HPDE6-E6E7 (cell line): ENCODE data around the gene PITX2.

ENCODE experiments used
- DNase-seq: peaks from one replicate; pipeline ENCODE4 v3.0.0; 2011; ENCODE audit warnings: missing footprints; ENCODE audit errors: extremely low spot score

PITX2 gene

DNA sequence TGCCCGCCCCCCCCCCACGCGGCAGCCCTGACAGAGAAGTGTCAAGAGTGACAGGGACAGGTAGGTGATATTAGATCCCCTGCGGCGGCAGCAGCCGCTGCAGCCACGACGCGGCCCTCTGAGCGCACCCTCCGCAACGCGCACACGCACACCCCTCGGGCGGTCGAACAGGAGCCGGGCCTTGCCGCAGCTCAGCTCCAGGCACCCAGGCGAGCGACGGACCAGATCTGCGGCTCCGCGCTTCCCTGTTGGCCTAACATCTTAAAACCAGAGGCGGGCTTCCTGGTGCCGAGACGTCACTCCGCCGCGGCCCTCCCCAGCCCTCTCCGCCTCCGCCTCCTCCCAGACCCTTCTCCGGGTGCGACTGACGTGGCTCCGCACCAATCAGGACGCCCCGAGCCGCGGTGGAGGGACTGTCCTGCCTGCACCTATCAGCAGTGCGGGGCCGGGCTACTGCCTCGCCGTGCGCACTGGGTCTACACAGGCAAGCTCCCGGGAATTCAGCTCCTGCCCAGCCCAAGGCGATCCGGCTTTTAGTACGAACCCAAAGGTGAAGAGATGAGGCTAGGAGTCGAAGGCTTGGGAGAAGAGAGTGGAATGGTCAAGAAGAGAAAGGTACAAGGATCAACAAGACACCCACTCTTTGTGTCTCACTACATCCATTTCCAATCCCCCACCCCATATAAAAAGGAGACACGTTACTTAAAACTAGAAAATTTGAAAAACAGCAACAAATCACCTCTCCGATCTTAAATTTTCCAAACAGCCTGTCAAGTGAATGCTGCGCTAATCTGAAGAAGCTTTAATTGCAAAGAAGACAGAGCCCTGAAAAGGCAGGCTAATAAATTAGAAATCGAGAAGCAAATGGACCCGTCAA is at the start of gene PITX2:
Gene PITX2, minus strand, starts transcription at position 237 of the 877 bp plus-strand sequence. CDS start 617 bp downstream, outside the sequence.
- peak; percentile 65 for DNase-seq

DNA sequence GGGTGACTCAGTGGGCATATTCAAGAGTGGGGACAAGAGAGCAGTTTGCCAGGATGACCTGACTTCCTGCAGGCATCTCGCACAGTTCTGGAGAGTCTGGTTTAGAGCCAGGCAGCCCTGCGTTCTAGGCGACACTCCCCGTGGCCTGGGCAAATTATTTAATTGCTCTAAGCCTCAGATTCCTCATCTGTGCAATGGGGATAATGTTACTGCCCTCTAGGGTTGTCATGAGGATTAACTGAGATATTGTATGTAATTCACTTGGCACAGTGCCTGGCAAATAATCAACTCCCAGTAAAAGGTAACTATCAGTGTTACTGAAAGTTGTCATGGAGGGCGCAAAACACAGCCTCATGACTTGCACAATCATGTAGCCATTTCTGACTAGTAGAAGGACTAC is 48.8 kb upstream of the PITX2 start:
- no peak for DNase-seq

DNA sequence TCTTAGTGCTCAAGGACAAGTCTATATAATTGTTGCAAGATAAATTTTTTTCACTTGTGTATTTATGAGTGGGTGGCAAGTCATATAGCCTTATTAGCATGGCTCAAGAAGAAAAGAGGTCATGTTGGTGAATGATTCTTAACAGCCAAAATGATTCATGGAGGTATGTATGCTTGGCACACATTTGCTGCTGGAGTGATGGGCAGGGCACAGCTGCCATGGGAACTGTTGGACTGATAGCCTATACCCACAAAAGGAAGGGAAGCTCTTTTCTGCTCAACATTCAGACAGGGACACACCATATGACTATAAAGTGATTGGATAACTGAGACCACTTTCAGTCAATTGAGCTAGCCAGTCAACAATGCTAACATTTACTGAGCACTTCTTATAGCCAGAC is 46.8 kb upstream of the PITX2 start:
- no peak for DNase-seq

DNA sequence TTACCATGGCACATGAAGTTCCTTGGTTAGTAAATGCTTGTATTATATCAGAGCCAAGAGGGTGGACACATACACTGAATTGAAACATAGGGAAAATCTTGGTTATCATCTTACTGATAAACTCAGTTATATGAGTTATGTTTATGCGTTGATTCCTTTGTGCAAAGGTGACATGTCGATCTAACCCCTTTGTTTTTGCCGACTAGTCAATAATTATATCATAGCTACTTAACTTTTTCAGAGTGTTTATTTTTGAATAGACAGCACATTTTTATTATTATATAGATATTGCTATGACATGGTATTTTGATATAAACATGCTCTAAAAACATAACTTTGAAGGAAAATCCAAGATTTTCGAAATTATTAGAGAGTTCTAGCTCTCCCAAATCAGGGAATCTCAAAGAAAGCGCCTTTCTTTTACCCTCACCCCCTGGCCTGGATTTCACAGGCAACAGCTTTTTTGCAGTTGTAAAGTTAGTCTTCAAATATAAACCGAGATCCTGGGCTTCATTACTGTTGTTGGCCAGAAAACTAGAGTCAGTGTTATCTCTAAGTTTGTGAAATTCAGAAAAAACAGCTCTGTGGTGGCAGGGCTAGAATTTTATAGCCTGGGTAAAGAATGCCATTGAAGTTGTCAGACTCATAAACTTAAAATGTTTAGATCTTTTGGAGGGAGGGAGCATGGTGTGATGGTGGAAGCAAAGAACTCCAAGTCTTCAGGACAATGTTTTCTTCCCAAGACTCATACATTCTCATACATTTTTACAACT is 45.8 kb upstream of the PITX2 start:
- DNase-seq, result no peak

DNA sequence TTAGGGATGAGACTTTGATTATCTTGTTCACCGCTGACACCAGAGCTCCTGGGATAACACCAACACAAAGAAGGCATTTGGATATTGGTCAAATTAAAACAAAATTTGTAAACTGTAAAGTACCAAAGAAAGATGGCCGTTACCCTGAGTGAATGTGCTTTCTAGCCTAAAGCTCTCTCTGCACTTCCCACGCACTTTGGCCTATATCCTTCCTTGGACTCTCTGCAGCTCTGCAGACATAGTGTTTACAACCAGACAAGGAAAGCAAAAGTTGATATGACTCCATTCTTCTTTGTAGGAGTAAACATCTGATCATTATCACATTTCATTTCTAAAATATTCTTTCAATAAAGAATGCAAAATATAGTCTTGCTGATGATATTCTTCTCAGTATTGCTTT is 44.8 kb upstream of the PITX2 start:
- DNase-seq, result no peak

DNA sequence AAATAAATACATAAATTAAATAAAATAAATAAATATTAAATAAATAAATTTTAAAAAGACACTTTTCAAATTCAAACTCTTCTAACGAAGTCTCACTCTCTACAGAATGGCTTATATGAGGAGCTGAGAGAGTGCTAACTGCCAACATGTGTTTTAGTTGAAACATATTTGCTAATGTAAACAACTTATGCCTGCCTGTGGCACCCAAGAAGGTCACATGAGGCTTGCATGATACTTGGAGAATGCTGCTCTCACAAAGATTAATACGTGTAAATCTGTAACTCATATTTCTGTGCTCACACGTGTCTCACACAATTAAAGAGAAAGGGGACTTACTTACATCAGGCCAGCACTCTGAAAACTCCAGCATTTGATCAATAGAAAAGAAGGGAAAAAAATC is 43.2 kb upstream of the PITX2 start:
- DNase-seq, result no peak

DNA sequence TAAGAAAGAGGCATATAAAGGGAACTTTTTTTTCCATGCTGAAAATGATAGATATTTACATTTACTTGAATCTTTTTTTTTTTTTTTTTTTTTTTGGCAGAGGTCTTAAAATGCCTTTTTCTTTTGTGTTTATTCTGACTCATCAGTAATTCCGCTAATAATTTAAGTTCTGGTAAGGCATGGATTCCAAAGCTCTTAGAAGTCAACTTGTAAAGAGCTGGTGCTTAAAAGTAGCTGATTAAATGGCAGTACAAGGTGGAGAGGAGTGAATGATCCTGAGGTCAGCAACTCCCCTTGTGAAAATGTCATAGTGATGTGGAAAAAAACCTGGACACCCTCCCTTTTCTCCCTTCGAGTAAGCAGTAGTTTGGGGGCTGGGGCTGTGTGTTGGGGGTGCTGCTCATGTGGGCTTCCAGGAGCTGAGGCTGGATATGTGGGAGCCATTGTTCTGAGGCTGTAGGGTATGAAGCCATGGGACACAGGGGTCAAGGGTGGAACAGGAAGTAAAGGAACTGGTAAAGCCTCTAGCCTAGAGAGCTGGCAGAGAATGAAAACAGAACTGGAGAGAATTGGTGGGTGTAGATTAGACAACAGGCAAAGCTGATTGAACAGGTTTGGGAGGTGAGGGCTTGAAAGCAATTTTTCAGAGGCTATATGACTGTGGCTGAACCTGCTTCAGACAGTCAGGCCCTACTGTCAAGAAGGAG is 41.0 kb upstream of the PITX2 start:
- peak; percentile 8 for DNase-seq

DNA sequence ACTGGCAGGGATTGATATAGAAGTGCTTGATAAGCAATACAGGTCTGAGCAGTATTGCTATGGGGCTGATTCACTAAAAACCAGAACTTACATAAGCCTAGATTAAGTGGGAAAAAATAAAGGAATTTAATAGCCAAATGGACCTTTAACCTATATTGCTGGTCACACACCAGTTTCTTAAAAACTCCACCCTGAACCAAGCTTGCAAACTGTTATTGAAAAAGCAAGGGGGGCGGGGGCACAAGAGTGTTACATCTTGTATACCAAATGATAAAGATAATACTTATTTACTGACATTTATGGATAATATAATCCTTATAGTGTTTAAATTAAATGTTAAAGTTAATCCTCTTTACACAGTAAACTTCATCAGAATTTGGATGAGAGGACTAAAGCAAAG is 40.3 kb upstream of the PITX2 start:
- no peak for DNase-seq

DNA sequence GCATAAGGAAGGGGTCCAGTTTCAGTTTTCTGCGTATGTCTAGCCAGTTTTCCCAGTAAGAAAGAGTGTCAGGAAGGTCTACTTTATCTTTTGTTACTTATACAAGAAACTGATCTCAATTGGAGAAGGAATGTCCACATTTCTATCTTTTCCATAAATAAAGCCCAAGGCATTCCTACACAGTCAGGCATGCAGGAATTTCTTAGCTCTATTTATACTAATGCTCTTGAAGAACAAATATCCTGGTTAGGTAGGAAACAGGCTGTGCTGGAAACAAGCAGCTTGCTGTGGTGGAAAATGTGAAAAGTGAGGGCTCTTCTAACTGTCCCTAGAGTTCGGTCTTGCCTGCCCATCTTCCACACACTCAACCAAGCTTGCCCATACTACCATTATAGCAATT is 37.9 kb upstream of the PITX2 start:
- no peak for DNase-seq

DNA sequence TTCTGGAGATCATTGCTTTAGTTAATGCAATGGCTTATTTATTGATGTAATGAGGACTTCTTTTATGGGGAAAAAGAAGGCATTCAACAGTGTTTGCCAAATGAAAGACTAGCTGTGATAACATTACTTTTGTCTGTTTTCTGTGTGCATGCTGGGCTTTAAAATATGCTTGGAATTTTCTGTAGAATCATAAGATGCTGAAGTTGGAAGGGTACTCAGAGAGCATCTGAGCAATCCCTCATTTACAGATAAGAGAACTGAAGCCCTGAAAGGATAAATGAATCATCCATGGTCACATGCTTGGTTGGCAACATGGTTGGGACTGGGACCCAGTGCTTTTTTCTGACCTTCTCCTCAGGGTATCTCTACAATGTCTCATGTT is 31.4 kb upstream of the PITX2 start:
- no peak for DNase-seq

DNA sequence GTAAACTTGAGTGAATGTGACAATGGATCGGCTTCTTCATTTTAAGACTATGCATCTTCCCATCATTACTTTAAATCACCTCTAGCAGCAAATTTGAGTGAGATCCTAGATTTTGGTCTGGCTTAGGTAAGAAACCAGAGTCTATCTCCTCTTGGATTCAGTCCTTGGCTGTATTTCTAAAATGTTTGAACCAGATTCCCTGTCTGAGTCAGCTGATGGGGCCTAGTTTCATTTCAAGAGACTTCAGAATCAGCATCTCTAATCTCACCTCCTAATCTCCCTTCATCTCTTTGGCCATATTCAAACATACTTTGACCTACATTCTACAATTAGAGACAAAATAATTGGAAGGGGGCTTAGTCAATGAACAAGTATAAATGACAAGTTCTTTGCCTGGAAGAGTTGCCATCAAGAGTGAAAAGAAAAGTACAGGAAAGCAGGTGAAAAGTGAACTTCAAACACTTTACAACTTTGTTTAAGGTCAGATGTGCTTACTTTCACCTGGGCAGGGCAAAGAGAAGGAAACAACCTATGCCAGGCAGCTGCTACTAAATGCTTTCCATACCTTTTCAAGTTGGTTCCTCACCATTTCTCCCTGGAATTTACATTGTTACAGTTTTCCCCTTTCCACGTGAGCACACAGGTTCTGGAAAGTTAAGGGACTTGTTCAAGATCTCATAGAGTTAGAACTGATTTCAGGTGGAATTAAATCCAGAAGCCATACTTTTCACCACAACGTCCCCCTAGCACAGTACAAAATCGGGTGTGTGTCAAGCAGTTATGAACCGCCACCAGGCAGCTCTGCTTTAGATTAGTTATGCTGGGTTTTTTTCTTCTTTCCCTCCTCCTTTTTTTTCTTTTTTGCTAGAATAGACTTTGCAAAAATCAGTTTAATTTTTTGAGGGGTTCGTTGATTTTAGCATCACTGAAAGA is 30.7 kb upstream of the PITX2 start:
- DNase-seq, result no peak

DNA sequence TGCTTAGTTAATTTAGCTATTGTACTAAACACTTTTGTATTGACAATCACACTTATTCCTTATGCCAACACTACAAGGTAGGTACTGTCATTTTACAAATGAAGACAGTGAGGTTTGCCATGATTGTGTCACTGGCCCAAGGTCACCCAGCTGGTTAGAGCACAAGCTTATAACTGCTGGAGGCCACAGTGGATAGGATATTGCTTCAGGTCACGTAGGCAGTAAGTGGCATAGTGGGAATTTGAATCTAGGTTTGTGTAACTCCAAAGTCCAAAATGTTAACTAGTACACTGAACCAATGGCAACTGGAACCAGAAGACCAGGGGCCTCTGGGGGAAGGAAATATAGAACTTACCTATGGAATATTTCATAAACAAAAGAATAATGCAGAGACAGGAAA is 21.1 kb upstream of the PITX2 start:
- DNase-seq, result no peak

DNA sequence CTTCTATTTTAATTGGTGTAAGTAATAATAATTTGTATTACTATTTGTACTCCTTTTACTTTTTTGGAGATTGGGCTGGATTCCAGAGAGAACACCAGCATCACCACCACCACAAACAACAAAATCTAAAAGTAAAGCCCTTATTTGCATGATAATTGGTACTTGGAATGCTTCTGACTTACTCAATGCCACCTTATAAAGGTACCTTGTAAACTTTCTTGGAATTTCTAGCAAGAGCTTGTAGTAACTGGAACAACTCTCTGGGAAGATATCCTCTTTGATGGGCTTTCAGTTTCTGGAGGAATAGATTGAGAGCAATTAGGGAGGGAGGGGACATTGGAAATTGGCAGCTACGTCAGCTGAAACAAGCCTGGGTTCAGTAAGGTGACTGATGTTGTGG is 20.2 kb upstream of the PITX2 start:
- no peak for DNase-seq

DNA sequence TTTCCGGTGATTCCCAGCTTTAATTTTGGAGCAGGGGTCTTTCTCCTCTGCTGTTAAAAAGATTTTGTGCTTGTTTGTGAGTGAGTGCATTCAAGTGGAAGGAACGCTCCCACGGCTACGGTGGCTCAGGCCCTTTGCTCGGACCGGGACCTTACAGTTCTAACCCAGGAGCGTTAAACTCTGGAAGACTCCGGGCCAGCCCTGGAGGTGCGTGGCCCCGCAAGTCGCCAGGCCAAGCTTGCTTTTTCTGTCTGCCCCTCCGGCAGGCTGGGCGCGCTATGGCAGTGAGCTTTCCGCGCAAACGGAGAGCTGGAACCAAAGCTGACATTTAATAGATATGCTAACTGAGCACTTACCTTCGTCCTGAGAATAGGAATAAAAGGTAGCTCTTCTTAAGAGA is 18.3 kb upstream of the PITX2 start:
- DNase-seq, result no peak

DNA sequence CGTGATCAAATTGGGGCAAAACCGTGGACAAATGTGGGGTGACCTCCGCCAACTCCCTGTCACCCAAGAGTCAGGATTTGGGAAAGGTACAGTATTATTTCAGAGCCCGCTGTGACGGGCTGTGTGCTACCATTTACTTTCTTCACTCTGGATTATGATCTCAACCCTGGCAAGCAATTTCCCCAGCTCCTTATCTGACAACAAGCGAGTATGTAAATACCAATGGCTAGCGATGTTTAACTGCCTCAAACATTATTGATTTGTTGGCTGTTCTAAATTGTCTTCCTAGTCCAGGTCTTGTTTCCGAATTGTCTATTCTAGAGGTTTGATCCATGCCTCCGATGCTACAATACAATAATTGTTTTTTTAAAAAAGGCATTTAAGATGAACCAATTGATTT is 17.7 kb upstream of the PITX2 start:
- DNase-seq, result no peak

DNA sequence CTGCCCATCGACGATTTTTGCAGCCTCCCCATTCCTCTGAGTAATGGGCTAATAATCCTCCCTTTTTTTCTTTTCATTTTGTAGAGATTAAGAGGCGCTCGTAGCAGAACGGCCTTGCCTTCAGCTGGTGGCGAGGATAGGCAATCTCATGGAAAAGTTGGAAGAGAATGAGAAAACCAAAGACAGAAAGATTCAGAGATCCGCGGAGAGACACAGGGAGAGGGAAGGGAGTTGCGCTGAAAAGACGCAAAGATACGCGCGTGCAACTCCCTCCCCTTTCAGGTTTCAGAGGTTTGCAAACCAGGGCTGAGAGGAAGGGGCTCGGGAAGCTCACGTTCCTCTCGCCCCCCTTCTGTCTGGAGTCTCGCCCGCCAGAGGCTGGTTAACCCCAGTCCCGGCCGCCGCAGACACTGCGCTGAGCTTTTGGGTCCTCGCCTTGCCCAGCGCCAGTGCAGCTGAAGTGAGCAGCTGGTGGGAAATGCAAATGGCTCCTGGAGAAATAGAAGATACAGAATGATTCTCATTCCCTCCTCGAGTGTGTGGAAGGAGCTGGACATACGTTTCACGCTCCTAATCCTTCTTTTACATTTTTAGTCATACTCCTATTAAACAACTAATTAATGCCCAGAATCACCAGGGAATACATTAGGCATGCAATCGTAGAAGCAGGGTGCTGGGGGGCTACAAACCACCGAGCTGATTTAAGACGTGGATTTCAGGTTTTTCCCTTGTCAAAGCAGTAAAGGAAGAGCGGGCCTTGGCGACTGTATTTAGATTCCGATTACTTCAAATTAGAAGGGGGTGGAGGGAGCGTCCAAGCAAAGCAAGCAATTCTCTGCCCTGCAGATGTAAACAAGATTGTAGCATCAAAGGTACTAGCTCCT is 16.6 kb upstream of the PITX2 start:
- no peak for DNase-seq

DNA sequence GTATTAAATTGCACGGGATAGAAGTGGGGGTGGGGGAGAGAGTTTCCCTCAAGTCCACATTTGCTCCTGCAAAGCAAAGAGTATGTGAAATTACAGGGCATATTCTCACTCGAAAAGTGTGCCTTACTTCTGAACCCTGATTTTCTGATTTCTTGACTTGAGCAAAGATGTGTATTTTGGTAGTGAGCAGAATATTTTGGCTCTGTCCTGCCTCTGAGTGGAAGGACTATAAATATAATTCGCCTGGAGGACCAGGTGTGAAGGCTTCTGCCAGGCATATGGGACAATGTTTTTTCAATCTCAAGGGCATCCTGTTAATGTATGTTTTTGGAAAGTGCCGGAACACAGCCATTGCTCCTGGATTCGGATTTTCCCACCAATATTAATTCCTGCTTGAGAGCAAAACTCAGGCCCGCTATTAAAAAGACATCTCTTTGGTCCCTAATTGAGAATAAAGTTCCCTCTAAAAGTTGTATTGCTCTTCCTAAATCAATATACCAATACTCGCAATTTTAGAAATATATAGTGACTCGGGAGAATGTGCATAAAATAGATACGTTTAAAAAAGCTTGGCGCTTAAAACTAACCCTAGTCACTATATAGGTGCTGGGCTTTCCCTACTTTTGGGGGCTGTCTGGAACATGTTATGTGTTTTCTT is 15.3 kb upstream of the PITX2 start:
- no peak for DNase-seq

DNA sequence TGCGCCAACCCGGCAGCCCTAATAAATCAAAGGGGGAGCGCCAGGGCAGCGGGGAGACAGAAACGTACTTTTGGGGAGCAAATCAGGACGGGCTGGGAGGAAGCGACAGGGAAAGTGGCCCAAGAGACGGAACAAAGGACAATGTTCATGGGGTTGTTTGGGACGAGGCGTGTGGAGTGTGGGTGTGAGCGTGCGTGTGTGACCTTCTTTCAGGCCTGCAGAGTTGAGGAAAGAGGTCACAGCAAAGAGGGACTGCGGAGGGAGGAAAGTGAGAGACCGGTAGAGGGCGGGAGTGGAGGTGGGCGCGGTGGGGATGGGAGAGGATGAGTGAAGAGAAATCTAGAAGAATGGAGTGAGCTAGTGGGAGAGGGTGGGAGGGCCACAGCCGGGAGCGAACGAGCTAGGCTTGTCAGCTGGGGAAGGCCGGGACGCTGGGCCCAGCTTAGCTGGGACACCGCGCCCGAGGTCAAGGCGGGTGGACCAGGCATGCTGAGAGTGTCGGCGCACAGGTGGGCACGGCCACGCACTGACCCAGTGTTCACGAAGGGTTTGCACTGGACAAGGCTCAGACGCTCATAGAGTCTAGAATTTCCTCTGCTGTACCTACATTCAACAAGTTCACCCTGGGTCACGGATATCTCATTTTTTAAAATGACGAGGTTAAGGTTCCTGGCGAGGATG is 14.7 kb upstream of the PITX2 start:
- no peak for DNase-seq

DNA sequence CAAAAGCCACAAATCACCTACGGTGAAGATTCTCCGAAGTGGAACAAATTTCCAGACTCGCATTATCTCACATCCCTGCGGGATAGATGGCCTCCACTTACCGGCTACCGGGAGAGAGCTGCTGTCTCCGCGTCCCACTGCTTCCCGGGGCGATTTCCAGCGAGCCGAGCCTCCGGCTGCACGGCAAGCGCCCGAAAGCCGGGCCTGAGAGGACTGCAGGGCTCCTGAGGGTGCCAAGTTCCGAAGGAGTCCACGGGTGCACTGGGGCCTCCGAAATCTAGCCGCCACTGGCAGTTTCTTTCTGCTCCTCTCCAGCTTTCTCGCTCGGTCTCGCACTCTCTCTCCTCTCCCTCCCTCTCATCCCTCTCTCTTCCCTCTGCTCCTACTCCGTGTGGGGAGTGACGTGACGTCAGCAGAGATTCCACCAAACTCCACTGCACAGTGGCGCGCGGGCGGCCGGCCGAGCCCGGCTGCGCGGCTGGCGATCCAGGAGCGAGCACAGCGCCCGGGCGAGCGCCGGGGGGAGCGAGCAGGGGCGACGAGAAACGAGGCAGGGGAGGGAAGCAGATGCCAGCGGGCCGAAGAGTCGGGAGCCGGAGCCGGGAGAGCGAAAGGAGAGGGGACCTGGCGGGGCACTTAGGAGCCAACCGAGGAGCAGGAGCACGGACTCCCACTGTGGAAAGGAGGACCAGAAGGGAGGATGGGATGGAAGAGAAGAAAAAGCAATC is 14.0 kb upstream of the PITX2 start:
- no peak for DNase-seq
